MM.1S (cell line): ENCODE measurements around the gene DHRS2.

ENCODE experiments used
- CTCF ChIP-seq: fragments of 300-600 bp; sonication (generic); IDR thresholded peaks from 2 replicates; pipeline ENCODE4 v1.5.1; 2016; ENCODE audit warnings: antibody characterized with exemption, low read length, mixed read lengths
- EZH2 ChIP-seq: fragments of 300-600 bp; sonication (generic); optimal IDR thresholded peaks from 2 replicates; pipeline ENCODE3; 2017; ENCODE audit warnings: low read depth, mild to moderate bottlenecking, antibody characterized with exemption, low read length, mixed read lengths
- EZH2phosphoT487 ChIP-seq: fragments of 300-600 bp; sonication (generic); IDR thresholded peaks from 2 replicates; pipeline ENCODE4 v1.6.1; 2018; ENCODE audit warnings: antibody characterized with exemption, low read length

DNA sequence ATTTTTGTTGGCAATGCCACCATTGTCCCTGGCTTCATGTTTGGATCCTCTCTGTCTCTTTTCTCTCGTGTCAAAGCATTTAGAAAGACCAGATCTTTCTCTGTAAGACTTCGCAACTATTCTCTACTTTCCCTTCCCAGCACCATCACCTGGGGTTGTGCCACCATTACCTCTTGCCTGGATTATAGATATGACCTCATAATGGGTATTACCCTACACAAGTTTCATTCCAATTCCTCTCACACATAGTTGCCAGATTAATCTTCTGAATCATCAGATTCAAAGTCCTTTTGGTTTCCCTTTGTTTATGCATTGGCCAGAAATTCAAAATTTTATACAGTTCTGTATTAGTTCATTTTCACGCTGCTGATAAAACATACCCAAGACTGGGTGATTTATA is 27.2 kb upstream of the DHRS2 start:
- no peak for TF ChIP-seq CTCF
- TF ChIP-seq EZH2 = no peak
- TF ChIP-seq EZH2phosphoT487 = no peak
